ENCODE results near the gene SEMA3F. TPM values are rescaled to one million over a fixed set of nuclear protein-coding genes. Genes with fewer than 3 reads are reported as not detected.

The SEMA3F gene
- total and polyA plus RNA-seq, 2 donors (not counting 1 experiment from before 2014, with no cell fraction given): 5.1 to 9.7 TPM

DNA sequence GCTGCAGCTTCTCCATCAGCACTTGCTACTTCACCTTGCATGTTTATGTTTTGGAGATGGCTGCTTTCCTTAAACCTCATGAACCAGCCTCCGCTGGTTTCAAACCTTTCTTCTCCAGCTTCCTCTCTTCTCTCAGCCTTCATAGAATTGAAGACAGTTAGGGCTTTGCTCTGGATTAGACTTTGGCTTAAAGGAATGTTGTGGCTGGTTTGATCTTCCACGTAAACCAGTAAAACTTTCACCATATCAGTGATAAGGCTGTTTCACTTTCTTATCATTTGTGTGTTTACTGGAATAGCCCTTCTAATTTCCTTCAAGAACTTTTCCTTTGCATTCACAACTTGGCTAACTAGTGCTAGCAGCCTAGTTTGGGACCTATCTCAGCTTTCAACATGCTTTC is 24.6 kb downstream of the SEMA3F start:
- H3K4me2 ChIP-seq (ENCODE audit: extremely low read depth, insufficient read depth, low read length): no peak overlapping the region
- no peak for DNase-seq (ENCODE audit: low read depth in 2 of 2)

DNA sequence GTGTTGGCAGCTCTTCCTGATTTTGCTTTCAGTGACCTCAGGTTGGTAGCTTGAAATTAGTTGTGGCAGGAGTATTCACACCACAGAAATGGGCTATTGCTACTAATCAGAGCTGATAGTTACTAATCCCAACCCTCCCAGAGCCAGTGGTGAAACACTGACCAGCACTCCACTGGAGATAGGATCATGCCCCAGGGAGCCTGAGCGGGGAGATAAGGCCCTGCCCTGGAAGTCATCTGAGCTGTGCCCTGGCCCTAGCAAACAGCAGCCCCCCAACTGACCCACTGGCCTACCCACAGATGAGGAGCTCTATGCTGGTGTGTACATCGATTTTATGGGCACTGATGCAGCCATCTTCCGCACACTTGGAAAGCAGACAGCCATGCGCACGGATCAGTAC is 26.9 kb downstream of the SEMA3F start:
- Histone ChIP-seq H4K20me1 (ENCODE audit: control insufficient read depth, extremely low read depth, insufficient read depth, low read length) (no peaks in the 10 kb centered on the region), H3K27ac (ENCODE audit: insufficient read depth, low read length) (no peak overlapping the region), H3K79me2 (ENCODE audit: control insufficient read depth, insufficient read depth, low read length) (no peaks in the 10 kb centered on the region), H3K9ac (ENCODE audit: insufficient read depth, low read length) (no peak overlapping the region), H3K4me3 (replicated peaks in 1 of 4; ENCODE audit: control extremely low read depth in 1 of 4, insufficient read depth in 1 of 4, low read depth in 3 of 4, low read length in 4 of 4) (no peak overlapping the region), H3K4me2 (ENCODE audit: extremely low read depth, insufficient read depth, low read length) (no peak overlapping the region), H3K4me1 (ENCODE audit: control insufficient read depth, extremely low read depth, insufficient read depth, low read length) (no peaks in the 10 kb centered on the region), H3K36me3 (ENCODE audit: control insufficient read depth, insufficient read depth, low read length) (no peaks in the 10 kb centered on the region), H3K9me3 (ENCODE audit: control insufficient read depth, insufficient read depth, low read depth, low read length) (no peaks in the 10 kb centered on the region), H3K27me3 (ENCODE audit: control insufficient read depth, insufficient read depth, low read length) (no peaks in the 10 kb centered on the region), H2AFZ (ENCODE audit: low read length) (no peak overlapping the region)
- TF ChIP-seq EZH2 (IDR thresholded peaks at IDR 0.05; ENCODE audit: low read length, missing control alignments): no peak
- TF ChIP-seq, protein P1, sequence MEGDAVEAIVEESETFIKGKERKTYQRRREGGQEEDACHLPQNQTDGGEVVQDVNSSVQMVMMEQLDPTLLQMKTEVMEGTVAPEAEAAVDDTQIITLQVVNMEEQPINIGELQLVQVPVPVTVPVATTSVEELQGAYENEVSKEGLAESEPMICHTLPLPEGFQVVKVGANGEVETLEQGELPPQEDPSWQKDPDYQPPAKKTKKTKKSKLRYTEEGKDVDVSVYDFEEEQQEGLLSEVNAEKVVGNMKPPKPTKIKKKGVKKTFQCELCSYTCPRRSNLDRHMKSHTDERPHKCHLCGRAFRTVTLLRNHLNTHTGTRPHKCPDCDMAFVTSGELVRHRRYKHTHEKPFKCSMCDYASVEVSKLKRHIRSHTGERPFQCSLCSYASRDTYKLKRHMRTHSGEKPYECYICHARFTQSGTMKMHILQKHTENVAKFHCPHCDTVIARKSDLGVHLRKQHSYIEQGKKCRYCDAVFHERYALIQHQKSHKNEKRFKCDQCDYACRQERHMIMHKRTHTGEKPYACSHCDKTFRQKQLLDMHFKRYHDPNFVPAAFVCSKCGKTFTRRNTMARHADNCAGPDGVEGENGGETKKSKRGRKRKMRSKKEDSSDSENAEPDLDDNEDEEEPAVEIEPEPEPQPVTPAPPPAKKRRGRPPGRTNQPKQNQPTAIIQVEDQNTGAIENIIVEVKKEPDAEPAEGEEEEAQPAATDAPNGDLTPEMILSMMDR (conservative IDR thresholded peaks at IDR 0.05 in 1 of 2, IDR thresholded peaks at IDR 0.05 in 1 of 2; ENCODE audit: low read depth in 1 of 2, low read length in 2 of 2): no peak
- no peak for DNase-seq (ENCODE audit: low read depth in 2 of 2)

More for the DNA sequence above, 24.6 kb downstream of the SEMA3F start:
- Histone ChIP-seq H3K4me1 (ENCODE audit: control insufficient read depth, extremely low read depth, insufficient read depth, low read length) (no peaks in the 10 kb centered on the region), H2AFZ (ENCODE audit: low read length) (no peak overlapping the region), H3K9me3 (ENCODE audit: control insufficient read depth, insufficient read depth, low read depth, low read length) (no peaks in the 10 kb centered on the region), H4K20me1 (ENCODE audit: control insufficient read depth, extremely low read depth, insufficient read depth, low read length) (no peaks in the 10 kb centered on the region), H3K27ac (ENCODE audit: insufficient read depth, low read length) (no peak overlapping the region), H3K9ac (ENCODE audit: insufficient read depth, low read length) (no peak overlapping the region), H3K36me3 (ENCODE audit: control insufficient read depth, insufficient read depth, low read length) (no peaks in the 10 kb centered on the region), H3K4me3 (replicated peaks in 1 of 4; ENCODE audit: control extremely low read depth in 1 of 4, insufficient read depth in 1 of 4, low read depth in 3 of 4, low read length in 4 of 4) (no peak overlapping the region), H3K27me3 (ENCODE audit: control insufficient read depth, insufficient read depth, low read length) (no peaks in the 10 kb centered on the region), H3K79me2 (ENCODE audit: control insufficient read depth, insufficient read depth, low read length) (no peaks in the 10 kb centered on the region)
- TF ChIP-seq, protein P1 (conservative IDR thresholded peaks at IDR 0.05 in 1 of 2, IDR thresholded peaks at IDR 0.05 in 1 of 2; ENCODE audit: low read depth in 1 of 2, low read length in 2 of 2): no peak
- no peak for TF ChIP-seq EZH2 (IDR thresholded peaks at IDR 0.05; ENCODE audit: low read length, missing control alignments)

DNA sequence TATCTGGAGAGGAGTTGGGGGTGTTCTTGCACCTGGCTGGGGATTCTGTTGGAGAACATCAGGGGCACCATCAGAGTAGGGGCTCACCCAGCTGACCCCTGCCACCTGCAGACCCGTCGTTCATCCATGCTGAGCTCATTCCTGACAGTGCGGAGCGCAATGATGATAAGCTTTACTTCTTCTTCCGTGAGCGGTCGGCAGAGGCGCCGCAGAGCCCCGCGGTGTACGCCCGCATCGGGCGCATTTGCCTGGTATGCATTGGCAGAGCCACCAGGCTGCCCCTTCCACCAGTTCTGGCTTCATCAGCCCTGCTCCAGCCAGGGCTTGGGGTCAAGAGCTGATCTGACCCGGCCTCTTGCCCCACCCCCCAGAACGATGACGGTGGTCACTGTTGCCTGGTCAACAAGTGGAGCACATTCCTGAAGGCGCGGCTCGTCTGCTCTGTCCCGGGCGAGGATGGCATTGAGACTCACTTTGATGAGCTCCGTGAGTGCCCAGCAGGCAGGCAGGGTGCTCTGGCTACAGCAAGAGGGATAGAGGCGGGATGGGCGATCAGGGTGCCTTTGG is 27.5 kb downstream of the SEMA3F start:
- Histone ChIP-seq H3K4me2 (ENCODE audit: extremely low read depth, insufficient read depth, low read length) (no peak overlapping the region), H3K4me1 (ENCODE audit: control insufficient read depth, extremely low read depth, insufficient read depth, low read length) (no peaks in the 10 kb centered on the region), H3K36me3 (ENCODE audit: control insufficient read depth, insufficient read depth, low read length) (no peaks in the 10 kb centered on the region), H4K20me1 (ENCODE audit: control insufficient read depth, extremely low read depth, insufficient read depth, low read length) (no peaks in the 10 kb centered on the region), H3K4me3 (replicated peaks in 1 of 4; ENCODE audit: control extremely low read depth in 1 of 4, insufficient read depth in 1 of 4, low read depth in 3 of 4, low read length in 4 of 4) (no peak overlapping the region), H3K27me3 (ENCODE audit: control insufficient read depth, insufficient read depth, low read length) (no peaks in the 10 kb centered on the region), H2AFZ (ENCODE audit: low read length) (no peak overlapping the region), H3K79me2 (ENCODE audit: control insufficient read depth, insufficient read depth, low read length) (no peaks in the 10 kb centered on the region), H3K27ac (ENCODE audit: insufficient read depth, low read length) (no peak overlapping the region), H3K9me3 (ENCODE audit: control insufficient read depth, insufficient read depth, low read depth, low read length) (no peaks in the 10 kb centered on the region), H3K9ac (ENCODE audit: insufficient read depth, low read length) (no peak overlapping the region)
- no peak for TF ChIP-seq EZH2 (IDR thresholded peaks at IDR 0.05; ENCODE audit: low read length, missing control alignments)
- TF ChIP-seq, protein P1 (conservative IDR thresholded peaks at IDR 0.05 in 1 of 2, IDR thresholded peaks at IDR 0.05 in 1 of 2; ENCODE audit: low read depth in 1 of 2, low read length in 2 of 2): no peak
- DNase-seq (ENCODE audit: low read depth in 2 of 2): no peak

Measured in fibroblast of lung (primary cell).